AG09309 (cell line): ENCODE measurements around the gene CDK10.
"Not testable (repeated sequence)": the region's sequence is repeated elsewhere in the genome, so short reads cannot be mapped to it uniquely, and the experiment has no call there.

ENCODE experiments used
- DNase-seq: peaks from one replicate; pipeline ENCODE4 v3.0.0-alpha.2; 2010; ENCODE audit warnings: low read depth
- H3K4me3 ChIP-seq: 2 replicates; pipeline ENCODE4 v1.5.1; 2011; ENCODE audit warnings: mild to moderate bottlenecking, low read depth, low read length, moderate library complexity; ENCODE audit not compliant: control insufficient read depth
- CTCF ChIP-seq: IDR thresholded peaks from 2 replicates; pipeline ENCODE4 v1.5.1; 2011; ENCODE audit warnings: mild to moderate bottlenecking, low read depth, low read length, inconsistent platforms; ENCODE audit not compliant: insufficient read depth, control insufficient read depth; ENCODE audit errors: missing control alignments

Gene CDK10

GRCh38 chr16:89667633-89668032 is 18.9 kb upstream of the CDK10 start:
- H3K4me3 ChIP-seq, result no peak overlapping the region
- no peak for TF ChIP-seq CTCF
- DNase-seq, result no peak

GRCh38 chr16:89668790-89669158 is 17.7 kb upstream of the CDK10 start:
- DNase-seq, result no peak
- no peak overlapping the region for H3K4me3 ChIP-seq
- TF ChIP-seq CTCF, result no peak

GRCh38 chr16:89669755-89670154 is 16.7 kb upstream of the CDK10 start:
- H3K4me3 ChIP-seq, result no peak overlapping the region
- DNase-seq, result no peak
- no peak for TF ChIP-seq CTCF

GRCh38 chr16:89670496-89671431 is 15.7 kb upstream of the CDK10 start:
- no peak for TF ChIP-seq CTCF
- no peak for DNase-seq
- H3K4me3 ChIP-seq, result no peak overlapping the region

- H3K4me3 ChIP-seq, DNase-seq: not testable (repeated sequence)
Measured at GRCh38 chr16:89671565-89671964, 14.9 kb upstream of the CDK10 start.

GRCh38 chr16:89672177-89672941 is 14.1 kb upstream of the CDK10 start:
- no peak overlapping the region for H3K4me3 ChIP-seq
- no peak for DNase-seq
- TF ChIP-seq CTCF, result no peak

GRCh38 chr16:89678258-89678657 is 8.2 kb upstream of the CDK10 start:
- no peak for TF ChIP-seq CTCF
- DNase-seq, result no peak
- H3K4me3 ChIP-seq, result no peak overlapping the region
